ENCODE data around the gene KIFC3.
"Not testable (repeated sequence)": the region's sequence is repeated elsewhere in the genome, so short reads cannot be mapped to it uniquely, and the experiment has no call there.

KIFC3 gene

GRCh38 chr16:57730771-57731730, 71.2 kb downstream of the KIFC3 start:
- Histone ChIP-seq H3K27me3 (ENCODE audit: control insufficient read depth, insufficient read depth, low read length) (no peaks in the 10 kb centered on the region), H3K4me3 (ENCODE audit: low read length) (no peak overlapping the region), H3K27ac (ENCODE audit: low read length) (no peak overlapping the region), H3K4me1 (ENCODE audit: control insufficient read depth, insufficient read depth, low read length) (0 out of 2 replicates have a peak, but pooled peaks cover 1% of the 10 kb centered on the region), H3K36me3 (ENCODE audit: control insufficient read depth, insufficient read depth, low read length) (no peaks in the 10 kb centered on the region), H3K9me3 (ENCODE audit: control insufficient read depth, insufficient read depth, low read length) (no peaks in the 10 kb centered on the region)
- WGBS (ENCODE audit: insufficient coverage, insufficient read length): no CpG with 5 or more reads among the region's 13 CpGs
- DNase-seq (ENCODE audit: low read depth, low spot score): no peak

GRCh38 chr16:57729852-57730251, 72.4 kb downstream of the KIFC3 start:
- not testable (repeated sequence) for H3K9me3 ChIP-seq (ENCODE audit: control insufficient read depth, insufficient read depth, low read length); H3K4me1 ChIP-seq (ENCODE audit: control insufficient read depth, insufficient read depth, low read length); H3K4me3 ChIP-seq (ENCODE audit: low read length); H3K27me3 ChIP-seq (ENCODE audit: control insufficient read depth, insufficient read depth, low read length); DNase-seq (ENCODE audit: low read depth, low spot score); H3K36me3 ChIP-seq (ENCODE audit: control insufficient read depth, insufficient read depth, low read length); H3K27ac ChIP-seq (ENCODE audit: low read length)
- 100% methylated on average over 4 of the region's 6 CpGs for WGBS (ENCODE audit: insufficient coverage, insufficient read length)

- Histone ChIP-seq H3K9me3 (ENCODE audit: control insufficient read depth, insufficient read depth, low read length) (no peaks in the 10 kb centered on the region), H3K27me3 (ENCODE audit: control insufficient read depth, insufficient read depth, low read length) (no peaks in the 10 kb centered on the region), H3K4me1 (ENCODE audit: control insufficient read depth, insufficient read depth, low read length) (no peaks in the 10 kb centered on the region), H3K4me3 (ENCODE audit: low read length) (no peak overlapping the region), H3K36me3 (ENCODE audit: control insufficient read depth, insufficient read depth, low read length) (no peaks in the 10 kb centered on the region), H3K27ac (ENCODE audit: low read length) (no peak overlapping the region)
- no CpG with 5 or more reads among the region's 1 CpG for WGBS (ENCODE audit: insufficient coverage, insufficient read length)
- no peak for DNase-seq (ENCODE audit: low read depth, low spot score)
Measured at GRCh38 chr16:57729182-57729484, 73.2 kb downstream of the KIFC3 start.

- no peak overlapping the region for H3K27ac ChIP-seq (ENCODE audit: low read length)
- H3K36me3 ChIP-seq (ENCODE audit: control insufficient read depth, insufficient read depth, low read length): no peaks in the 10 kb centered on the region
- H3K27me3 ChIP-seq (ENCODE audit: control insufficient read depth, insufficient read depth, low read length): no peaks in the 10 kb centered on the region
- H3K4me1 ChIP-seq (ENCODE audit: control insufficient read depth, insufficient read depth, low read length): no peaks in the 10 kb centered on the region
- WGBS (ENCODE audit: insufficient coverage, insufficient read length): no CpG with 5 or more reads among the region's 14 CpGs
- no peak for DNase-seq (ENCODE audit: low read depth, low spot score)
- no peak overlapping the region for H3K4me3 ChIP-seq (ENCODE audit: low read length)
- no peaks in the 10 kb centered on the region for H3K9me3 ChIP-seq (ENCODE audit: control insufficient read depth, insufficient read depth, low read length)
Measured at GRCh38 chr16:57728336-57729181, 73.7 kb downstream of the KIFC3 start.

GRCh38 chr16:57727610-57728009, 74.7 kb downstream of the KIFC3 start:
- Histone ChIP-seq H3K9me3 (ENCODE audit: control insufficient read depth, insufficient read depth, low read length) (no peaks in the 10 kb centered on the region), H3K4me1 (ENCODE audit: control insufficient read depth, insufficient read depth, low read length) (no peaks in the 10 kb centered on the region), H3K4me3 (ENCODE audit: low read length) (no peak overlapping the region), H3K27ac (ENCODE audit: low read length) (no peak overlapping the region), H3K36me3 (ENCODE audit: control insufficient read depth, insufficient read depth, low read length) (no peaks in the 10 kb centered on the region), H3K27me3 (ENCODE audit: control insufficient read depth, insufficient read depth, low read length) (no peaks in the 10 kb centered on the region)
- DNase-seq (ENCODE audit: low read depth, low spot score): no peak
- WGBS (ENCODE audit: insufficient coverage, insufficient read length): no CpG with 5 or more reads among the region's 4 CpGs

GRCh38 chr16:57726433-57726947, 75.8 kb downstream of the KIFC3 start:
- H3K27me3 ChIP-seq (ENCODE audit: control insufficient read depth, insufficient read depth, low read length): no peaks in the 10 kb centered on the region
- DNase-seq (ENCODE audit: low read depth, low spot score): no peak
- no peaks in the 10 kb centered on the region for H3K9me3 ChIP-seq (ENCODE audit: control insufficient read depth, insufficient read depth, low read length)
- H3K4me1 ChIP-seq (ENCODE audit: control insufficient read depth, insufficient read depth, low read length): no peaks in the 10 kb centered on the region
- WGBS (ENCODE audit: insufficient coverage, insufficient read length): no CpG with 5 or more reads among the region's 7 CpGs
- H3K36me3 ChIP-seq (ENCODE audit: control insufficient read depth, insufficient read depth, low read length): no peaks in the 10 kb centered on the region
- no peak overlapping the region for H3K27ac ChIP-seq (ENCODE audit: low read length)
- no peak overlapping the region for H3K4me3 ChIP-seq (ENCODE audit: low read length)

- Histone ChIP-seq H3K4me3 (ENCODE audit: low read length) (no peak overlapping the region), H3K36me3 (ENCODE audit: control insufficient read depth, insufficient read depth, low read length) (no peaks in the 10 kb centered on the region), H3K4me1 (ENCODE audit: control insufficient read depth, insufficient read depth, low read length) (no peaks in the 10 kb centered on the region), H3K27ac (ENCODE audit: low read length) (no peak overlapping the region), H3K27me3 (ENCODE audit: control insufficient read depth, insufficient read depth, low read length) (no peaks in the 10 kb centered on the region), H3K9me3 (ENCODE audit: control insufficient read depth, insufficient read depth, low read length) (no peaks in the 10 kb centered on the region)
- no peak for DNase-seq (ENCODE audit: low read depth, low spot score)
- no CpG with 5 or more reads among the region's 30 CpGs for WGBS (ENCODE audit: insufficient coverage, insufficient read length)
Measured at GRCh38 chr16:57725976-57726375, 76.3 kb downstream of the KIFC3 start.

- Histone ChIP-seq H3K27me3 (ENCODE audit: control insufficient read depth, insufficient read depth, low read length) (no peaks in the 10 kb centered on the region), H3K4me3 (ENCODE audit: low read length) (no peak overlapping the region), H3K27ac (ENCODE audit: low read length) (no peak overlapping the region), H3K4me1 (ENCODE audit: control insufficient read depth, insufficient read depth, low read length) (no peaks in the 10 kb centered on the region), H3K9me3 (ENCODE audit: control insufficient read depth, insufficient read depth, low read length) (no peaks in the 10 kb centered on the region), H3K36me3 (ENCODE audit: control insufficient read depth, insufficient read depth, low read length) (no peaks in the 10 kb centered on the region)
- whole genome bisulfite sequencing (ENCODE audit: insufficient coverage, insufficient read length): no CpG with 5 or more reads among the region's 5 CpGs
- DNase-seq (ENCODE audit: low read depth, low spot score): no peak
Measured at GRCh38 chr16:57725554-57725953, 76.7 kb downstream of the KIFC3 start.

GRCh38 chr16:57725151-57725550, 77.1 kb downstream of the KIFC3 start:
- Histone ChIP-seq H3K9me3 (ENCODE audit: control insufficient read depth, insufficient read depth, low read length) (no peaks in the 10 kb centered on the region), H3K27me3 (ENCODE audit: control insufficient read depth, insufficient read depth, low read length) (no peaks in the 10 kb centered on the region), H3K4me3 (ENCODE audit: low read length) (no peak overlapping the region), H3K36me3 (ENCODE audit: control insufficient read depth, insufficient read depth, low read length) (no peaks in the 10 kb centered on the region), H3K4me1 (ENCODE audit: control insufficient read depth, insufficient read depth, low read length) (no peaks in the 10 kb centered on the region), H3K27ac (ENCODE audit: low read length) (no peak overlapping the region)
- no peak for DNase-seq (ENCODE audit: low read depth, low spot score)
- WGBS (ENCODE audit: insufficient coverage, insufficient read length): no CpG with 5 or more reads among the region's 5 CpGs

- H3K9me3 ChIP-seq (ENCODE audit: control insufficient read depth, insufficient read depth, low read length): no peaks in the 10 kb centered on the region
- H3K27me3 ChIP-seq (ENCODE audit: control insufficient read depth, insufficient read depth, low read length): no peaks in the 10 kb centered on the region
- no peak for DNase-seq (ENCODE audit: low read depth, low spot score)
- no peaks in the 10 kb centered on the region for H3K36me3 ChIP-seq (ENCODE audit: control insufficient read depth, insufficient read depth, low read length)
- H3K4me1 ChIP-seq (ENCODE audit: control insufficient read depth, insufficient read depth, low read length): no peaks in the 10 kb centered on the region
- WGBS (ENCODE audit: insufficient coverage, insufficient read length): no CpG with 5 or more reads among the region's 15 CpGs
- H3K27ac ChIP-seq (ENCODE audit: low read length): no peak overlapping the region
- no peak overlapping the region for H3K4me3 ChIP-seq (ENCODE audit: low read length)
Measured at GRCh38 chr16:57724531-57724930, 77.8 kb downstream of the KIFC3 start.
